HCT116 (cell line): ENCODE measurements around the gene PDK2. TPM values are rescaled to one million over a fixed set of nuclear protein-coding genes. Genes with fewer than 3 reads are reported as not detected.

Experiments
- ATAC-seq: fragments of 200-7000 bp; cut with Tn5 transposase; 2 replicates; pipeline ENCODE4 v1.9.1; 2020; ENCODE audit warnings: mild to moderate bottlenecking, moderate library complexity
- BruUV-seq: library from RNA; stranded (reverse); fragments of 400-500 nt; replicated peaks from 2 replicates; lab custom pipeline; 2021; lab: Mats Ljungman, UMichigan
- CTCF ChIA-PET: fragments of 300-600 bp; sonication (Branson Sonifier 250); formaldehyde crosslinking; loops from one replicate; lab custom pipeline; 2021; ENCODE audit warnings: antibody characterized with exemption; lab: Charles Lee
- POLR2A ChIA-PET: fragments of 300-600, 350-600 bp; sonication (Branson Sonifier 250); formaldehyde crosslinking; loops from one replicate; lab custom pipeline; 2021; ENCODE audit warnings: antibody characterized with exemption; lab: Charles Lee
- RAD21 ChIA-PET, 2 experiments: fragments of 300-600 bp; sonication (Branson Sonifier 250); formaldehyde crosslinking; loops; one replicate each; lab custom pipeline; 2023; ENCODE audit warnings: low total read pairs in 2 of 2; ENCODE audit not compliant: uncharacterized antibody in 2 of 2, unreplicated experiment in 2 of 2, low non-redundant PET in 1 of 2; lab: Charles Lee
- DNase-seq: peaks from one replicate; pipeline ENCODE4 v3.0.0-alpha.2; 2010; ENCODE audit warnings: low read depth, low spot score
- H2AFZ ChIP-seq: fragments of 200-600 bp; shearing (Covaris generic), sonication (generic); 2 replicates; pipeline ENCODE4 v1.6.1; 2017; ENCODE audit warnings: low read depth, mixed run types, mixed read lengths, antibody characterized with exemption, low read length; ENCODE audit not compliant: poor library complexity, severe bottlenecking
- H3K27ac ChIP-seq: 2 replicates; pipeline ENCODE4 v1.5.1; 2012; ENCODE audit warnings: low read depth, low read length
- H3K27me3 ChIP-seq: fragments of 200-600 bp; sonication (generic); 2 replicates; pipeline ENCODE4 v1.6.1; 2016; ENCODE audit warnings: mixed run types, low read length, mixed read lengths; ENCODE audit not compliant: insufficient read depth
- H3K36me3 ChIP-seq, 2 experiments: fragments of 200-500 bp in 1 of 2; fragments of 200-600 bp in 1 of 2; sonication (Bioruptor generic) in 1 of 2; sonication (generic) in 1 of 2; 2 replicates each; pipeline versions ENCODE4 v1.5.1 to v1.6.1; 2014 to 2016; ENCODE audit warnings: low read length in 2 of 2, inconsistent platforms in 1 of 2, mixed read lengths in 1 of 2, mixed run types in 1 of 2; ENCODE audit not compliant: insufficient read depth in 2 of 2, control insufficient read depth in 1 of 2
- H3K4me1 ChIP-seq, 2 experiments: fragments of 200-600 bp in 1 of 2; sonication (generic) in 1 of 2; 2 replicates each; pipeline versions ENCODE4 v1.5.1 to v1.6.1; 2012 to 2017; ENCODE audit warnings: low read length in 2 of 2, inconsistent platforms in 1 of 2, mild to moderate bottlenecking in 1 of 2, mixed read lengths in 1 of 2, mixed run types in 1 of 2, moderate library complexity in 1 of 2; ENCODE audit not compliant: insufficient read depth in 2 of 2, control insufficient read depth in 1 of 2
- H3K4me2 ChIP-seq: fragments of 200-600 bp; sonication (generic); 2 replicates; pipeline ENCODE4 v1.6.1; 2017; ENCODE audit warnings: mixed run types, low read length, mixed read lengths
- H3K4me3 ChIP-seq, 2 experiments: fragments of 200-600 bp in 1 of 2; sonication (generic) in 1 of 2; replicated peaks in 1 of 2; 2 replicates each; pipeline ENCODE4 v1.5.1; 2011 to 2016; ENCODE audit warnings: low read length in 2 of 2, control low read depth in 1 of 2, low read depth in 1 of 2, mild to moderate bottlenecking in 1 of 2, mixed read lengths in 1 of 2, mixed run types in 1 of 2
- H3K79me2 ChIP-seq: fragments of 200-600 bp; sonication (generic); 2 replicates; pipeline ENCODE4 v1.6.1; 2017; ENCODE audit warnings: mild to moderate bottlenecking, mixed run types, low read length, moderate library complexity, mixed read lengths; ENCODE audit not compliant: insufficient read depth
- H3K9ac ChIP-seq: fragments of 200-600 bp; sonication (generic); 2 replicates; pipeline ENCODE4 v1.6.1; 2016; ENCODE audit warnings: low read length, mixed read lengths
- H3K9me2 ChIP-seq: fragments of 200-600 bp; sonication (generic), shearing (Covaris generic); 2 replicates; pipeline ENCODE4 v1.6.1; 2017; ENCODE audit warnings: mixed run types, mild to moderate bottlenecking, moderate library complexity; ENCODE audit not compliant: insufficient read depth
- H3K9me3 ChIP-seq, 2 experiments: fragments of 200-500 bp in 1 of 2; fragments of 200-600 bp in 1 of 2; sonication (Bioruptor generic) in 1 of 2; sonication (generic) in 1 of 2; 2 replicates each; pipeline ENCODE4 v1.6.1; 2014 to 2017; ENCODE audit warnings: low read length in 2 of 2, mixed read lengths in 2 of 2, inconsistent platforms in 1 of 2, low read depth in 1 of 2, mild to moderate bottlenecking in 1 of 2, mixed run types in 1 of 2, moderate library complexity in 1 of 2; ENCODE audit not compliant: control insufficient read depth in 1 of 2, insufficient read depth in 1 of 2
- H4K20me1 ChIP-seq: fragments of 200-600 bp; sonication (generic), shearing (Covaris generic); 2 replicates; pipeline ENCODE4 v1.6.1; 2017; ENCODE audit warnings: mixed run types, mild to moderate bottlenecking, moderate library complexity; ENCODE audit not compliant: insufficient read depth
- ATF3 ChIP-seq: IDR thresholded peaks from 2 replicates; pipeline ENCODE4 v1.6.1; 2012
- CBX3 ChIP-seq: IDR thresholded peaks from 2 replicates; pipeline ENCODE4 v1.6.1; 2012; ENCODE audit warnings: low read depth
- CEBPB ChIP-seq: IDR thresholded peaks from 2 replicates; pipeline ENCODE4 v1.6.1; 2012; ENCODE audit warnings: low read depth
- EGR1 ChIP-seq: IDR thresholded peaks from 2 replicates; pipeline ENCODE4 v1.6.1; 2012; ENCODE audit warnings: low read depth
- ELF1 ChIP-seq: IDR thresholded peaks from 2 replicates; pipeline ENCODE4 v1.6.1; 2012; ENCODE audit warnings: low read depth, borderline replicate concordance
- EZH2 ChIP-seq: fragments of 200-600 bp; sonication (generic); IDR thresholded peaks from 2 replicates; pipeline ENCODE4 v1.6.1; 2017; ENCODE audit warnings: antibody characterized with exemption, mixed run types
- POLR2A ChIP-seq: IDR thresholded peaks from 2 replicates; pipeline ENCODE4 v1.7.0; 2011; ENCODE audit warnings: borderline replicate concordance; ENCODE audit not compliant: insufficient read depth, insufficient read length; ENCODE audit errors: extremely low read depth
- POLR2AphosphoS5 ChIP-seq: IDR thresholded peaks from 2 replicates; pipeline ENCODE4 v1.6.1; 2011; ENCODE audit warnings: mild to moderate bottlenecking, low read depth, low read length, moderate library complexity
- RAD21 ChIP-seq: IDR thresholded peaks from 2 replicates; pipeline ENCODE4 v1.6.1; 2012; ENCODE audit warnings: low read depth, mild to moderate bottlenecking
- REST ChIP-seq: IDR thresholded peaks from 2 replicates; pipeline ENCODE4 v1.6.1; 2012; ENCODE audit warnings: low read depth
- SIN3A ChIP-seq: IDR thresholded peaks from 2 replicates; pipeline ENCODE4 v1.6.1; 2012; ENCODE audit warnings: low read depth
- SP1 ChIP-seq: IDR thresholded peaks from 2 replicates; pipeline ENCODE4 v1.6.1; 2012; ENCODE audit warnings: low read depth
- TCF7L2 ChIP-seq: IDR thresholded peaks from 2 replicates; pipeline ENCODE4 v1.7.0; 2011; ENCODE audit warnings: borderline replicate concordance, inconsistent platforms; ENCODE audit not compliant: insufficient read depth, insufficient read length; ENCODE audit errors: extremely low read depth
- ZNF274 ChIP-seq: fragments of 200-500 bp; sonication (Bioruptor generic); IDR thresholded peaks from 2 replicates; pipeline ENCODE4 v1.6.1; 2014; ENCODE audit warnings: mild to moderate bottlenecking, low read depth, low read length, inconsistent platforms
- intact Hi-C: fragments of 100-400 bp; cut with micrococcal nuclease; formaldehyde crosslinking; loops from 2 replicates; pipeline ENCODE4 v1.10.0; 2022
- total RNA-seq: library from RNA; stranded (reverse); gene quantifications from one replicate; pipeline ENCODE4 v1.2.1, GENCODE V29; 2021; ENCODE audit not compliant: unreplicated experiment
- TF ChIP-seq, protein P1 (sequence below): IDR thresholded peaks from 2 replicates; pipeline ENCODE4 v1.6.1; 2012
- TF ChIP-seq, protein P2 (sequence below), 3 experiments: fragments of 200-600 bp in 1 of 3; sonication (generic) in 1 of 3; IDR thresholded peaks in 2 of 3; conservative IDR thresholded peaks in 1 of 3; 2 replicates each; pipeline ENCODE4 v1.5.1; 2012 to 2017; ENCODE audit warnings: low read depth in 2 of 3, low read length in 2 of 3, antibody characterized with exemption in 1 of 3, borderline replicate concordance in 1 of 3, control low read depth in 1 of 3, mild to moderate bottlenecking in 1 of 3, mixed read lengths in 1 of 3, mixed run types in 1 of 3, moderate library complexity in 1 of 3; ENCODE audit not compliant: insufficient read depth in 1 of 3
- TF ChIP-seq, protein P3 (sequence below): IDR thresholded peaks from 2 replicates; pipeline ENCODE4 v1.6.1; 2011; ENCODE audit warnings: mild to moderate bottlenecking, low read length, moderate library complexity; ENCODE audit not compliant: insufficient replicate concordance; ENCODE audit errors: extremely low read depth

PDK2 gene
- total RNA-seq, 1 experiment from 2014 or later: 39.1 TPM

DNA sequence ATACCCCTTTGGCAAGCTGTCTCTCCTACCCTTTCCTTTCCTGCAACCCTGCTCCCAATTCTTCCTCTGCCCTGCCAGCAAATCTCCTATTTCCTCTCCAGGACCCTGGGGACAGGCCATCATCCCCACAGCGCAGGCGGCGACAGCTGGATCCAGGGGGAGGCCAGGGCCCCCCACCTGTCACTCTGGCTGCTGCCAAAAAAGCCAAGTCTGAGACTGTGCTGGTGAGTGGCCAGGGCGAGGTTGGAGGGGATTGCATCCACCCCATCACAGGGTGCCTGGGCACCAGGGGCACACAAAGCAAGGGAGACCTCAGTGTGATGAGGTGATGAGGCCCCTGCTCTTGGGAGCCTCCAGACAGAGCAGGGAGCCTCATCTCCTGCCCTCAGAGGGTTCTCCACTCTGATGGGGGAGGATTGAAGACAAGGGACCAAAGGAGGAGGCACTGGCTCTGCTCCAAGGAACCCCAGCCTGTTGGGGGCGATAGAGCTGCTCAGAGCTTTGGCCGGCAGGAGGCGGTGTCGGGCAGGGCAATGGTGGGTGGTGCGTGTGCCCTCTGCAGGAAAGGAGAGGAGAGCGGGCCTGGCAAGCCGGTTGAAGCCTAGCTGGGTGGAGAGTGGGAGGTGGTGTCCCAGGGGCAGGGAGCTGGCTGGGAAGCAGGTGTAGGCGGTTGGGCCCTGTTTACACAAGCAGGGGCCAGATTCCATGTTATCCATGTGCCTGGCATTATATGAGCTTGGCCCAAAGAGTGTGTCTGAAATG, 15.6 kb upstream of the PDK2 start:
- BruUV-seq: no TSS peak
- Histone ChIP-seq H3K4me2 (0 out of 2 replicates have a peak overlapping the region, but pooled peaks have one; percentile 6), H3K79me2 (peaks cover 38% of the 10 kb centered on the region; the same call in 1 of the 2 replicates), H3K9ac (no peak overlapping the region), H4K20me1 (peaks cover 5% of the 10 kb centered on the region; the same call in 1 of the 2 replicates), H3K27me3 (no peaks in the 10 kb centered on the region), H3K36me3 (peaks cover 86 to 89% of the 10 kb centered on the region in 2 experiments), H3K4me3 (no peak overlapping the region), H3K9me3 (no peaks in the 10 kb centered on the region), H3K9me2 (no peaks in the 10 kb centered on the region), H3K4me1 (peaks cover 6 to 16% of the 10 kb centered on the region in 2 experiments; a peak in 2 of 4 replicates), H2AFZ (no peak overlapping the region), H3K27ac (peak overlapping the region; percentile 42)
- intact Hi-C loops: no loop called here
- CTCF ChIA-PET: interaction anchor here (0.7 to 3.5 kb wide), 19 partner anchors 9 to 72 kb away, joined by 3 to 38 read pairs (median 4); partner anchors contain the start of gene ITGA3
- RAD21 ChIA-PET: interaction anchor here (0.7 to 1.4 kb wide), 6 partner anchors 14 to 53 kb away, joined by 3 to 5 read pairs (median 4); partner anchors contain the start of gene ITGA3 (in 1 of the 2)
- ATAC-seq (peak; percentile 93), DNase-seq (peak; percentile 65)
- POLR2A ChIA-PET: interaction anchor here (1.1 to 1.4 kb wide), 2 partner anchors 12 to 18 kb away, joined by 4 to 7 read pairs; no protein-coding TSS in a partner anchor
- TF ChIP-seq REST (no peak), RAD21 (peak; percentile 83), ZNF274 (no peak), SIN3A (no peak), TCF7L2 (no peak), SP1 (peak; percentile 42; the same call in 1 of the 2 replicates), CEBPB (no peak), ELF1 (no peak), EZH2 (no peak), EGR1 (no peak), POLR2A (no peak), CBX3 (peak; percentile 94; the same call in 1 of the 2 replicates), POLR2AphosphoS5 (peak; percentile 58; the same call in 1 of the 2 replicates), ATF3 (no peak)
- TF ChIP-seq, protein P1, sequence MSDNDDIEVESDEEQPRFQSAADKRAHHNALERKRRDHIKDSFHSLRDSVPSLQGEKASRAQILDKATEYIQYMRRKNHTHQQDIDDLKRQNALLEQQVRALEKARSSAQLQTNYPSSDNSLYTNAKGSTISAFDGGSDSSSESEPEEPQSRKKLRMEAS: peak; percentile 48; the same call in 1 of the 2 replicates
- TF ChIP-seq, protein P2, sequence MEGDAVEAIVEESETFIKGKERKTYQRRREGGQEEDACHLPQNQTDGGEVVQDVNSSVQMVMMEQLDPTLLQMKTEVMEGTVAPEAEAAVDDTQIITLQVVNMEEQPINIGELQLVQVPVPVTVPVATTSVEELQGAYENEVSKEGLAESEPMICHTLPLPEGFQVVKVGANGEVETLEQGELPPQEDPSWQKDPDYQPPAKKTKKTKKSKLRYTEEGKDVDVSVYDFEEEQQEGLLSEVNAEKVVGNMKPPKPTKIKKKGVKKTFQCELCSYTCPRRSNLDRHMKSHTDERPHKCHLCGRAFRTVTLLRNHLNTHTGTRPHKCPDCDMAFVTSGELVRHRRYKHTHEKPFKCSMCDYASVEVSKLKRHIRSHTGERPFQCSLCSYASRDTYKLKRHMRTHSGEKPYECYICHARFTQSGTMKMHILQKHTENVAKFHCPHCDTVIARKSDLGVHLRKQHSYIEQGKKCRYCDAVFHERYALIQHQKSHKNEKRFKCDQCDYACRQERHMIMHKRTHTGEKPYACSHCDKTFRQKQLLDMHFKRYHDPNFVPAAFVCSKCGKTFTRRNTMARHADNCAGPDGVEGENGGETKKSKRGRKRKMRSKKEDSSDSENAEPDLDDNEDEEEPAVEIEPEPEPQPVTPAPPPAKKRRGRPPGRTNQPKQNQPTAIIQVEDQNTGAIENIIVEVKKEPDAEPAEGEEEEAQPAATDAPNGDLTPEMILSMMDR (IDR thresholded peaks at IDR 0.05 in 2 of 3, conservative IDR thresholded peaks at IDR 0.05 in 1 of 3; ENCODE audit: borderline replicate concordance in 1 of 3, insufficient read depth in 1 of 3, low read depth in 2 of 3, low read length in 2 of 3): peak; percentile 100
- TF ChIP-seq, protein P3, sequence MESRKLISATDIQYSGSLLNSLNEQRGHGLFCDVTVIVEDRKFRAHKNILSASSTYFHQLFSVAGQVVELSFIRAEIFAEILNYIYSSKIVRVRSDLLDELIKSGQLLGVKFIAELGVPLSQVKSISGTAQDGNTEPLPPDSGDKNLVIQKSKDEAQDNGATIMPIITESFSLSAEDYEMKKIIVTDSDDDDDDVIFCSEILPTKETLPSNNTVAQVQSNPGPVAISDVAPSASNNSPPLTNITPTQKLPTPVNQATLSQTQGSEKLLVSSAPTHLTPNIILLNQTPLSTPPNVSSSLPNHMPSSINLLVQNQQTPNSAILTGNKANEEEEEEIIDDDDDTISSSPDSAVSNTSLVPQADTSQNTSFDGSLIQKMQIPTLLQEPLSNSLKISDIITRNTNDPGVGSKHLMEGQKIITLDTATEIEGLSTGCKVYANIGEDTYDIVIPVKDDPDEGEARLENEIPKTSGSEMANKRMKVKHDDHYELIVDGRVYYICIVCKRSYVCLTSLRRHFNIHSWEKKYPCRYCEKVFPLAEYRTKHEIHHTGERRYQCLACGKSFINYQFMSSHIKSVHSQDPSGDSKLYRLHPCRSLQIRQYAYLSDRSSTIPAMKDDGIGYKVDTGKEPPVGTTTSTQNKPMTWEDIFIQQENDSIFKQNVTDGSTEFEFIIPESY: no peak
